Astrocyte (in vitro differentiated cells and primary cell): ENCODE data around the gene WEE2.

Source experiments
- EZH2 ChIP-seq: IDR thresholded peaks from 2 replicates; pipeline ENCODE4 v1.6.1; 2012; ENCODE audit warnings: mild to moderate bottlenecking, low read length, inconsistent platforms; ENCODE audit not compliant: insufficient read depth
- TF ChIP-seq, protein P1 (sequence below): IDR thresholded peaks from 2 replicates; pipeline ENCODE4 v1.5.1; 2011; ENCODE audit warnings: low read depth, mild to moderate bottlenecking, inconsistent platforms, low read length, moderate library complexity; ENCODE audit not compliant: insufficient read depth

DNA sequence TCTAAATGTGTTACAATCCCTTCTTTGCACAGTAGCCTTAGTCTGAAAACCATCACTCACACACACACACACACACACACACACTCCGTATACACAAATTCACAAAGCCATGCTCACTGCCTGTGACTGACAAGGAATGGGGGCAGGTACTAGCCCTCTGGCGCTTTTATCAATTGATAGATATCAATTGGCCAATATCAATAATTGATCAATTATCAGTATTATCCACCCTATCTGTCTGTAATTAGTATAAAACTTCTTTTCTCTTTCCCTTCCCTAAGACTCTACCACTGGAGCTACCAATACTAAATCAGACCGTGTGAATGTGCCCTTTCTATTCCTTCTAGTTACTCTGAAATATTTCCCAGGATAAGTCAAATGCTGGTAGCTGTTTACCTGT is 8.3 kb upstream of the WEE2 start:
- TF ChIP-seq, protein P1, sequence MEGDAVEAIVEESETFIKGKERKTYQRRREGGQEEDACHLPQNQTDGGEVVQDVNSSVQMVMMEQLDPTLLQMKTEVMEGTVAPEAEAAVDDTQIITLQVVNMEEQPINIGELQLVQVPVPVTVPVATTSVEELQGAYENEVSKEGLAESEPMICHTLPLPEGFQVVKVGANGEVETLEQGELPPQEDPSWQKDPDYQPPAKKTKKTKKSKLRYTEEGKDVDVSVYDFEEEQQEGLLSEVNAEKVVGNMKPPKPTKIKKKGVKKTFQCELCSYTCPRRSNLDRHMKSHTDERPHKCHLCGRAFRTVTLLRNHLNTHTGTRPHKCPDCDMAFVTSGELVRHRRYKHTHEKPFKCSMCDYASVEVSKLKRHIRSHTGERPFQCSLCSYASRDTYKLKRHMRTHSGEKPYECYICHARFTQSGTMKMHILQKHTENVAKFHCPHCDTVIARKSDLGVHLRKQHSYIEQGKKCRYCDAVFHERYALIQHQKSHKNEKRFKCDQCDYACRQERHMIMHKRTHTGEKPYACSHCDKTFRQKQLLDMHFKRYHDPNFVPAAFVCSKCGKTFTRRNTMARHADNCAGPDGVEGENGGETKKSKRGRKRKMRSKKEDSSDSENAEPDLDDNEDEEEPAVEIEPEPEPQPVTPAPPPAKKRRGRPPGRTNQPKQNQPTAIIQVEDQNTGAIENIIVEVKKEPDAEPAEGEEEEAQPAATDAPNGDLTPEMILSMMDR: no peak
- no peak for TF ChIP-seq EZH2
